ENCODE data around the gene PPP2R5A. TPM values are rescaled to one million over a fixed set of nuclear protein-coding genes. Genes with fewer than 3 reads are reported as not detected.

PPP2R5A gene
- total RNA-seq, 4 donors from 2014 or later: 32.2 to 68.3 (median 51.8) TPM

GRCh38 chr1:212364985-212365384 lies 79.8 kb downstream of the PPP2R5A start:
- in situ Hi-C loops (cut with MboI; ENCODE audit: low pct_ligation_motif_present in 1 of 4, low pct_unique_long_range_greater_than_20kb in 1 of 4, low sequenced_read_pairs in 3 of 4) (loop anchor here in 2 of 4 donors (25.0 kb wide), 1 partner anchor 303 kb away; no protein-coding TSS in a partner anchor), intact Hi-C loops (cut with DNase I; ENCODE audit: low total_unique reads) (loop anchor here (5.0 kb wide), 2 partner anchors 92 to 293 kb away; no protein-coding TSS in a partner anchor)
- DNase-seq: no peak
- TF ChIP-seq CTCF (IDR thresholded peaks at IDR 0.05) (no peak), EP300 (IDR thresholded peaks at IDR 0.05; ENCODE audit: low read depth) (no peak), POLR2AphosphoS5 (IDR thresholded peaks at IDR 0.05) (no peak), POLR2A (IDR thresholded peaks at IDR 0.05) (no peak)
- Histone ChIP-seq H3K36me3 (peaks cover 0 to 24% (median 4%) of the 10 kb centered on the region in 4 donors), H3K4me1 (no peaks in the 10 kb centered on the region), H3K4me3 (no peak overlapping the region), H3K9me3 (no peaks in the 10 kb centered on the region), H3K27me3 (no peaks in the 10 kb centered on the region), H3K27ac (no peak overlapping the region)
- WGBS, 2 donors (ENCODE audit: low coverage in 1 of 2): 79 to 80% methylated on average over 5 to 7 of the region's 7 CpGs

- in situ Hi-C loops (cut with MboI; ENCODE audit: low pct_ligation_motif_present in 1 of 4, low pct_unique_long_range_greater_than_20kb in 1 of 4, low sequenced_read_pairs in 3 of 4): loop anchor here in 2 of 4 donors (25.0 kb wide), 1 partner anchor 305 kb away; no protein-coding TSS in a partner anchor
Observed at GRCh38 chr1:212366901-212367300, 81.7 kb downstream of the PPP2R5A start.

GRCh38 chr1:212367474-212368072 lies 82.4 kb downstream of the PPP2R5A start:
- 45% methylated on average over 2 of the region's 2 CpGs; no CpG with 5 or more reads in 1 of the 2 donors for WGBS, 2 donors (ENCODE audit: low coverage in 1 of 2)
- no peaks in the 10 kb centered on the region for H3K9me3 ChIP-seq
- H3K27ac ChIP-seq: no peak overlapping the region
- no peak for DNase-seq
- peaks cover 0 to 5% (median under 1%) of the 10 kb centered on the region in 4 donors for H3K36me3 ChIP-seq
- H3K4me1 ChIP-seq: no peaks in the 10 kb centered on the region
- H3K4me3 ChIP-seq: no peak overlapping the region
- H3K27me3 ChIP-seq: no peaks in the 10 kb centered on the region
- intact Hi-C loops (cut with DNase I; ENCODE audit: low total_unique reads): loop anchor here (5.0 kb wide), 2 partner anchors 90 to 295 kb away; no protein-coding TSS in a partner anchor
- in situ Hi-C loops (cut with MboI; ENCODE audit: low pct_ligation_motif_present in 1 of 4, low pct_unique_long_range_greater_than_20kb in 1 of 4, low sequenced_read_pairs in 3 of 4): loop anchor here in 2 of 4 donors (25.0 kb wide), 1 partner anchor 305 kb away; no protein-coding TSS in a partner anchor
- no peak for TF ChIP-seq POLR2A (IDR thresholded peaks at IDR 0.05)

More at GRCh38 chr1:212366901-212367300, 81.7 kb downstream of the PPP2R5A start:
- no peak for TF ChIP-seq CTCF (IDR thresholded peaks at IDR 0.05)
- TF ChIP-seq POLR2AphosphoS5 (IDR thresholded peaks at IDR 0.05): no peak
- TF ChIP-seq EP300 (IDR thresholded peaks at IDR 0.05; ENCODE audit: low read depth): no peak
- TF ChIP-seq POLR2A (IDR thresholded peaks at IDR 0.05): no peak
- Histone ChIP-seq H3K36me3 (peaks cover 0 to 12% (median 4%) of the 10 kb centered on the region in 4 donors), H3K9me3 (no peaks in the 10 kb centered on the region), H3K27ac (no peak overlapping the region), H3K4me3 (no peak overlapping the region), H3K27me3 (no peaks in the 10 kb centered on the region), H3K4me1 (no peaks in the 10 kb centered on the region)
- intact Hi-C loops (cut with DNase I; ENCODE audit: low total_unique reads): loop anchor here (5.0 kb wide), 2 partner anchors 90 to 295 kb away; no protein-coding TSS in a partner anchor
- DNase-seq: no peak
- 72 to 73% methylated on average over 1 to 5 of the region's 5 CpGs for WGBS, 2 donors (ENCODE audit: low coverage in 1 of 2)

GRCh38 chr1:212368073-212368484 lies 82.9 kb downstream of the PPP2R5A start:
- Histone ChIP-seq H3K4me3 (no peak overlapping the region), H3K36me3 (peaks cover 0 to 5% (median 0%) of the 10 kb centered on the region in 4 donors), H3K27ac (no peak overlapping the region), H3K27me3 (no peaks in the 10 kb centered on the region), H3K9me3 (no peaks in the 10 kb centered on the region), H3K4me1 (no peaks in the 10 kb centered on the region)
- in situ Hi-C loops (cut with MboI; ENCODE audit: low pct_ligation_motif_present in 1 of 4, low pct_unique_long_range_greater_than_20kb in 1 of 4, low sequenced_read_pairs in 3 of 4): loop anchor here in 2 of 4 donors (25.0 kb wide), 1 partner anchor 306 kb away; no protein-coding TSS in a partner anchor
- WGBS, 2 donors (ENCODE audit: low coverage in 1 of 2): 63 to 100% methylated on average over 1 to 3 of the region's 3 CpGs
- no peak for TF ChIP-seq POLR2A (IDR thresholded peaks at IDR 0.05)
- peak; percentile 76 to 81 (median 79) for TF ChIP-seq CTCF (IDR thresholded peaks at IDR 0.05)
- DNase-seq: peak; percentile 50
- intact Hi-C loops (cut with DNase I; ENCODE audit: low total_unique reads): loop anchor here (5.0 kb wide), 2 partner anchors 89 to 296 kb away; no protein-coding TSS in a partner anchor
